Activated B cell treated with CpG ODN at 0.5 μM for 24 hours (primary cell): ENCODE measurements around the gene PSMG4. TPM values are rescaled to one million over a fixed set of nuclear protein-coding genes. Genes with fewer than 3 reads are reported as not detected.

Source experiments
- ATAC-seq: fragments of 200-7000 bp; cut with Tn5 transposase; one replicate; pipeline ENCODE4 v1.10.0; 2021; ENCODE audit warnings: low read depth, mild to moderate bottlenecking, moderate library complexity
- CTCF ChIA-PET: fragments of 350-600 bp; sonication (Branson Sonifier 250); formaldehyde crosslinking; loops from one replicate; lab custom pipeline; 2021; ENCODE audit warnings: antibody characterized with exemption; lab: Charles Lee
- POLR2A ChIA-PET: fragments of 350-600 bp; sonication (Branson Sonifier 250); formaldehyde crosslinking; loops from one replicate; lab custom pipeline; 2021; ENCODE audit warnings: antibody characterized with exemption; lab: Charles Lee
- DNase-seq: peaks from one replicate; pipeline ENCODE4 v3.0.0; 2022
- H3K27ac Mint-ChIP-seq: one replicate; pipeline ENCODE4 v1.8.0; 2020; ENCODE audit warnings: mixed read lengths
- H3K27me3 Mint-ChIP-seq: one replicate; pipeline ENCODE4 v1.8.0; 2021; ENCODE audit warnings: mixed read lengths
- H3K36me3 Mint-ChIP-seq: one replicate; pipeline ENCODE4 v1.8.0; 2021; ENCODE audit warnings: low read depth, mixed read lengths
- H3K4me1 Mint-ChIP-seq: one replicate; pipeline ENCODE4 v1.8.0; 2021; ENCODE audit warnings: mixed read lengths
- H3K4me3 Mint-ChIP-seq: one replicate; pipeline ENCODE4 v1.8.0; 2020; ENCODE audit warnings: mild to moderate bottlenecking, mixed read lengths
- H3K9me3 Mint-ChIP-seq: one replicate; pipeline ENCODE4 v1.8.0; 2020; ENCODE audit warnings: mixed read lengths
- intact Hi-C: fragments of 100-400 bp; cut with micrococcal nuclease; formaldehyde crosslinking; loops from one replicate; pipeline ENCODE4 v1.15.1; 2024
- total RNA-seq: library from RNA; stranded (reverse); gene quantifications from 2 replicates; pipeline ENCODE4 v1.2.3, GENCODE V29; 2022
- TF ChIP-seq, protein P1 (sequence below): fragments of 200-600 bp; IDR thresholded peaks from one replicate; pipeline ENCODE4 v1.8.0; 2022; ENCODE audit warnings: antibody characterized with exemption, mild to moderate bottlenecking

PSMG4 gene
- total RNA-seq, 1 donor from 2014 or later, result 29.9 TPM

DNA sequence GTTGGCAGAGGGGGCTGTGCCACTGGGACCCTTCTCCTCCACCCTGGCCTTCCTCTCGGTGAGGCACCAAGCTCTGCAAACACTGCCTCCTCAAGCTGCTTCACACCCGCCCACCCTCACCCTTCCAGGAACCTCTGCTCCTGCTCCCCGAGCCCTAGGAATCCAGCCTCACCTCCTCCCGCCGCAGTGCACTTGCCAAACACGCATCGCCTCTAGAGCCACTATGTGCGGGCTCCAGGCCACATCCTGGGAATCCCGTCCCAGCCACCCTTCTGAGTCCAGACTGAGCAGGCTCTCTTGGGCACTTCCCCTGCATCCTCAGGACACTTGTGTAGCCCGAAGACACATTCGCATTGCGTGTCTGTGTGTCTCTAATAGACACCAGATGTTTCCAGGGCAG lies 18.5 kb downstream of the PSMG4 start:
- ChIA-PET POLR2A (no interaction called here), CTCF (interaction anchor here (7.1 kb wide), 1 partner anchor 455 kb away, joined by 130 read pairs; no protein-coding TSS in a partner anchor)
- H3K27ac Mint-ChIP-seq, result no peak overlapping the region
- no peak overlapping the region for H3K4me3 Mint-ChIP-seq
- TF ChIP-seq, protein P1, sequence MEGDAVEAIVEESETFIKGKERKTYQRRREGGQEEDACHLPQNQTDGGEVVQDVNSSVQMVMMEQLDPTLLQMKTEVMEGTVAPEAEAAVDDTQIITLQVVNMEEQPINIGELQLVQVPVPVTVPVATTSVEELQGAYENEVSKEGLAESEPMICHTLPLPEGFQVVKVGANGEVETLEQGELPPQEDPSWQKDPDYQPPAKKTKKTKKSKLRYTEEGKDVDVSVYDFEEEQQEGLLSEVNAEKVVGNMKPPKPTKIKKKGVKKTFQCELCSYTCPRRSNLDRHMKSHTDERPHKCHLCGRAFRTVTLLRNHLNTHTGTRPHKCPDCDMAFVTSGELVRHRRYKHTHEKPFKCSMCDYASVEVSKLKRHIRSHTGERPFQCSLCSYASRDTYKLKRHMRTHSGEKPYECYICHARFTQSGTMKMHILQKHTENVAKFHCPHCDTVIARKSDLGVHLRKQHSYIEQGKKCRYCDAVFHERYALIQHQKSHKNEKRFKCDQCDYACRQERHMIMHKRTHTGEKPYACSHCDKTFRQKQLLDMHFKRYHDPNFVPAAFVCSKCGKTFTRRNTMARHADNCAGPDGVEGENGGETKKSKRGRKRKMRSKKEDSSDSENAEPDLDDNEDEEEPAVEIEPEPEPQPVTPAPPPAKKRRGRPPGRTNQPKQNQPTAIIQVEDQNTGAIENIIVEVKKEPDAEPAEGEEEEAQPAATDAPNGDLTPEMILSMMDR, result no peak
- intact Hi-C loops, result no loop called here
- DNase-seq (no peak), ATAC-seq (no peak)
- H3K27me3 Mint-ChIP-seq, result no peaks in the 10 kb centered on the region
- peaks cover 13% of the 10 kb centered on the region for H3K36me3 Mint-ChIP-seq
- H3K9me3 Mint-ChIP-seq, result no peaks in the 10 kb centered on the region
- peaks cover 3% of the 10 kb centered on the region for H3K4me1 Mint-ChIP-seq

DNA sequence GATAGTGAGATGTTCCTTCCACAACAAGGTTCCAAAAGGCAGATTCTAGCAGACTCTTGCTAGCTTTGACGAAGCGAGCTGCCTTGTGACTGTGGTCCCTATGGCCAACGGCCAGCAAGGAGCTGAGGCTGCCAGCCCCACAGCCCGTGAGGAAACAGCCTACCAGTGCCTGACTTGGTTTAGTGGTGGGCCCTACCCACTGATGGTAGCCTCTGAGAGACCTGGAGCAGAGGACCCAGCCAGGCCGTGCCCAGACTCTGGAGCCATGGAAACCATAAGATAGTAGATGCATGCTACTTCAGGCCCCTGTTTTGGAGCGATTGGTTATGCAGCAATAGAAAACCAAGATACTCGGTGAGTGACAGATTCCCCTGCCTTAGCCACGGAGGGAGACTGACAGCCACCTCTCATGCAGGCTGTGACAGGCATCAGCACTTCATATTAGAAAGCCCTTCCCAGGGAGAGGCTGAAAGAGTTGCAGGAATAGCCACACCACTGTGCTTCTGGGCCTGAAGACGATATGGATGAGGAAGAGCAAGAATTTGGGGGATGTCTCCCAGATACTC lies 19.2 kb downstream of the PSMG4 start:
- intact Hi-C loops, result loop anchor here (2.0 kb wide), 1 partner anchor 731 kb away; no protein-coding TSS in a partner anchor
- Mint-ChIP-seq H3K27me3 (no peaks in the 10 kb centered on the region), H3K36me3 (peaks cover 10% of the 10 kb centered on the region), H3K9me3 (no peaks in the 10 kb centered on the region), H3K27ac (no peak overlapping the region), H3K4me1 (peaks cover 3% of the 10 kb centered on the region), H3K4me3 (no peak overlapping the region)
- DNase-seq (no peak), ATAC-seq (no peak)
- POLR2A ChIA-PET, result no interaction called here
- TF ChIP-seq, protein P1, result no peak
- CTCF ChIA-PET, result interaction anchor here (7.1 kb wide), 1 partner anchor 454 kb away, joined by 130 read pairs; no protein-coding TSS in a partner anchor

DNA sequence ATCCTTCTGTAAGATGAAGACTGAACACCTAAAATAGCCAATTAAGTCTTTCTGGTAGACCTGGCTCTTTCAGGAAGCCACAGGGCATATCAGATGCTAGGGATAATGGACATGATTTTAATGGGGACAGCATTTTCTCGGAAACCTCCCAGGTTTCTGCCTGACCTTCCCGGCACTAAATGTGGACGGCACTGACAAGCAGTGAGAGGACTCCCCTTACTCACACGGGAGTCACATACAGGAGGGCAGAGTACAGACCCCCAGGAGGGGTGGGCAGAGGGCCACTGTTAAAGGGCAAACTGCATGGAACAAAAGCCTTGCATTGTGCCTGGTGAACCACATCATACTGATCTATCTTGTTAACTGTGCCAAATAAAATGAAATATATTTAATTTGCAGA lies 19.9 kb downstream of the PSMG4 start:
- DNase-seq (no peak), ATAC-seq (no peak)
- Mint-ChIP-seq H3K27ac (no peak overlapping the region), H3K4me1 (peaks cover 3% of the 10 kb centered on the region), H3K4me3 (no peak overlapping the region), H3K36me3 (peaks cover 7% of the 10 kb centered on the region), H3K9me3 (no peaks in the 10 kb centered on the region), H3K27me3 (no peaks in the 10 kb centered on the region)
- intact Hi-C loops, result loop anchor here (1.0 to 2.0 kb wide), 8 partner anchors 179 to 878 kb away; partner anchors contain the start of gene SLC22A23
- TF ChIP-seq, protein P1, result no peak
- ChIA-PET CTCF (interaction anchor here (7.1 kb wide), 1 partner anchor 454 kb away, joined by 130 read pairs; no protein-coding TSS in a partner anchor), POLR2A (no interaction called here)

DNA sequence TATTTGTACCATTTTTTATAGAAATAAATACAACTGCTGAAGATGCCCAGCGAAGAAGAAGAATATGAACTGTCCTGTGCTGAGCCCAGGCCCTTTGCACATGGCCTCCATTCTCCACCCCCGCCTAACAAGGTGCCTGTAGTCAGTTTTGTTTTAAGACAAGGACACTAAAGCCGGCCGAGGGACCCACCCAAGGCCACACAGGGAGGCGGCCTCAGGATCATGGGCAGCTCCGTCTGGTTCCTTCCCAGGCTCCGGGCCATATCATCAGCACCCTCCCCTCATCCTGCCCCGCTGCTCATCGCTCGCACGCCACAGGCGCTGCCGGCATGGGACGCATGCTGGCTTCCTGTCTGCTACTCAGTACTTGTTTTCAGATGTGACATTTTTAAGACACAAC lies 21.3 kb downstream of the PSMG4 start:
- Mint-ChIP-seq H3K9me3 (no peaks in the 10 kb centered on the region), H3K27ac (no peak overlapping the region), H3K4me1 (peaks cover 3% of the 10 kb centered on the region), H3K27me3 (no peaks in the 10 kb centered on the region), H3K36me3 (peaks cover 5% of the 10 kb centered on the region), H3K4me3 (no peak overlapping the region)
- ATAC-seq (no peak), DNase-seq (no peak)
- TF ChIP-seq, protein P1, result no peak
- intact Hi-C loops, result no loop called here
- CTCF ChIA-PET, result interaction anchor here (0.8 to 7.1 kb wide), 13 partner anchors 8 to 741 kb away, joined by 3 to 130 read pairs (median 4); a partner anchor contains a TSS
- POLR2A ChIA-PET, result interaction anchor here (1.0 kb wide), 1 partner anchor 452 kb away, joined by 4 read pairs; no protein-coding TSS in a partner anchor

DNA sequence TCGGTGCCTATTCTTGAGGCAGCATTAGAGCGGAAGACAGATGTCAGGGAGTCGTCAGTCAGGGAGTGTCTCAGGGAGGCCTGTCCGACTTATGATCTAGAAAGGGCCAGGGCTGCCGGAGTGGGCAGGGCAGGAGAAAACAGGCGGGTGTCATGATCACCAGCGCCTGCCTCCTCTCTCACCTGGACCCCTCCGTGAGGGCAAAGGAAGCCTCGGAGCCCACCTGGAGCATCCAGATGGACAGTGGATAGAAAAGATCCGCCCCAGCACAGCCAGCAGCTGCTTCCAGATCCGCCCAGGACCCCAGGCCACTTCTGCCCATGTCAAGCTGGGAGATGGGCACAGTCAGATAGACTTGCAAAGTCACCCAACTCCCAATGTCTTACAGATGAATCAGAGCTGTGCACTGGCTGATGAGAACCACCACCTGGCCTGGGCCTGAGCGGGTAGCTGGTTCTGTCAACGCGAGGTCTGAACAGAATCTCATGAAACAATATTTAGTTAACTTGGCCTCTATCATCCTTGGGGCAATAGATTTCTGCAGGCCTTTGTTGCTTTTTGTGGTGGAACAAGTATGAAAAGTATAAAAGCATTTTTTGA lies 22.2 kb downstream of the PSMG4 start:
- H3K9me3 Mint-ChIP-seq, result no peaks in the 10 kb centered on the region
- ATAC-seq (no peak), DNase-seq (no peak)
- H3K4me3 Mint-ChIP-seq, result no peak overlapping the region
- TF ChIP-seq, protein P1, result no peak
- ChIA-PET POLR2A (no interaction called here), CTCF (interaction anchor here (2.9 to 7.1 kb wide), 2 partner anchors 451 to 697 kb away, joined by 12 to 130 read pairs; no protein-coding TSS in a partner anchor)
- H3K27ac Mint-ChIP-seq, result no peak overlapping the region
- no peaks in the 10 kb centered on the region for H3K27me3 Mint-ChIP-seq
- intact Hi-C loops, result no loop called here
- H3K4me1 Mint-ChIP-seq, result peaks cover 3% of the 10 kb centered on the region
- H3K36me3 Mint-ChIP-seq, result peaks cover 5% of the 10 kb centered on the region
